ENCODE results near the gene GLRX3. TPM values are rescaled to one million over a fixed set of nuclear protein-coding genes. Genes with fewer than 3 reads are reported as not detected.

The GLRX3 gene
- total and polyA plus RNA-seq, 2 donors (not counting 3 experiments of a cell fraction or from before 2014, with no cell fraction given): 71.6 to 132 TPM

GRCh38 chr10:130200179-130201042 is 64.2 kb downstream of the GLRX3 start:
- no peak overlapping the region for H3K4me3 ChIP-seq (replicated peaks in 1 of 3; ENCODE audit: insufficient read depth in 1 of 3, low read depth in 1 of 3, low read length in 3 of 3)
- no peak overlapping the region for H3K4me2 ChIP-seq (ENCODE audit: insufficient read depth, low read length)
- no peaks in the 10 kb centered on the region for H3K27me3 ChIP-seq (ENCODE audit: control insufficient read depth in 2 of 2, insufficient read depth in 2 of 2, low read length in 2 of 2)
- dilution Hi-C loops (cut with MboI; ENCODE audit: extremely low pct_ligation_motif_present, low sequenced_read_pairs) (no loop called here), intact Hi-C loops (cut with micrococcal nuclease) (no loop called here)
- no peak for DNase-seq (ENCODE audit: low read depth, low spot score)
- H3K4me1 ChIP-seq (ENCODE audit: control insufficient read depth, extremely low read depth, insufficient read depth, low read length): no peaks in the 10 kb centered on the region
- H3K36me3 ChIP-seq (ENCODE audit: control insufficient read depth in 2 of 2, extremely low read depth in 1 of 2, insufficient read depth in 2 of 2, low read length in 2 of 2): no peaks in the 10 kb centered on the region
- TF ChIP-seq JUN (IDR thresholded peaks at IDR 0.05; ENCODE audit: borderline replicate concordance, insufficient read depth, insufficient read length, low read depth) (no peak), MAX (IDR thresholded peaks at IDR 0.05; ENCODE audit: insufficient read depth, insufficient read length) (no peak), POLR2AphosphoS5 (IDR thresholded peaks at IDR 0.05; ENCODE audit: insufficient read depth, low read depth, low read length) (no peak), FOS (IDR thresholded peaks at IDR 0.05; ENCODE audit: borderline replicate concordance, insufficient read depth, low read length) (no peak), GATA2 (IDR thresholded peaks at IDR 0.05; ENCODE audit: insufficient read depth, insufficient read length, low read depth, low read length) (no peak), MYC (IDR thresholded peaks at IDR 0.05; ENCODE audit: low read depth, low read length) (no peak), POLR2A (IDR thresholded peaks at IDR 0.05; ENCODE audit: low read depth, low read length) (no peak), EZH2 (IDR thresholded peaks at IDR 0.05; ENCODE audit: borderline replicate concordance, low read depth, low read length, severe bottlenecking) (no peak), CTCF (IDR thresholded peaks at IDR 0.05; ENCODE audit: extremely low read depth in 1 of 2, insufficient read depth in 1 of 2, low read depth in 1 of 2, low read length in 2 of 2) (no peak)
- H3K9me1 ChIP-seq (replicated peaks; ENCODE audit: control insufficient read depth, extremely low read depth, insufficient read depth, low read length): no peaks in the 10 kb centered on the region
- ChIA-PET CTCF (no interaction called here), POLR2A (no interaction called here)
- H3K9me3 ChIP-seq (replicated peaks; ENCODE audit: control insufficient read depth, insufficient read depth, low read length): no peaks in the 10 kb centered on the region
- no peak for FAIRE-seq
- no TSS peak for BruUV-seq (replicated peaks)
- H2AFZ ChIP-seq (ENCODE audit: low read depth, low read length): no peak overlapping the region
- H4K20me1 ChIP-seq (replicated peaks; ENCODE audit: control insufficient read depth, extremely low read depth, insufficient read depth, low read length): no peaks in the 10 kb centered on the region
- no peak overlapping the region for H3K27ac ChIP-seq (ENCODE audit: insufficient read depth, low read depth, low read length)
- no peaks in the 10 kb centered on the region for H3K79me2 ChIP-seq (ENCODE audit: control insufficient read depth, insufficient read depth, low read length)
- H3K9ac ChIP-seq (replicated peaks; ENCODE audit: extremely low read depth, insufficient read depth, low read length): no peak overlapping the region

Data from endothelial cell of umbilical vein (primary cell).